GM12873 (cell line): ENCODE data around the gene ABCC8.

Source experiments
- TF ChIP-seq, protein P1 (sequence below): IDR thresholded peaks from 2 replicates; pipeline ENCODE4 v1.5.1; 2012; ENCODE audit warnings: low read depth, mild to moderate bottlenecking, moderate library complexity, low read length, control low read depth; ENCODE audit not compliant: insufficient read depth; ENCODE audit errors: missing control alignments

Gene ABCC8

DNA sequence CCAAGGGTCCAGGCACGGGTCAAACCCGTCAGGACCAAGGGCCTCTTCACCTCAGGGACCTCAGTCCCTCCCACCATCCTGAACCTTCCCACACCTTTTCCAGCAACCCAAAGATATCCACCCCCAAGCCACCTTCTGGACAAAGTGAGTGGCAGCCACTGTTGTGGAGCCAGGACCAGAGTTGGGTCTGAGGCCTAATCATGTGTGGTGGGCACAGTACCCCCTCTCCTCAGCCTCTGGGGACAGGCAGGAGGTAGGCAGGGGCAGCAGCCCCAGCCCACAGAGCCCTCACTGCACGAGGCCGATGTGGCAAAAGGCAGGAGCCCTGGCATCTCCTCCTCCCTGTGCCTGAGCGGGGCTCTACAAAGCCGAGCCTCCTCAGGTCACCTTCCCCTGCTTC, 90.7 kb downstream of the ABCC8 start:
- TF ChIP-seq, protein P1, sequence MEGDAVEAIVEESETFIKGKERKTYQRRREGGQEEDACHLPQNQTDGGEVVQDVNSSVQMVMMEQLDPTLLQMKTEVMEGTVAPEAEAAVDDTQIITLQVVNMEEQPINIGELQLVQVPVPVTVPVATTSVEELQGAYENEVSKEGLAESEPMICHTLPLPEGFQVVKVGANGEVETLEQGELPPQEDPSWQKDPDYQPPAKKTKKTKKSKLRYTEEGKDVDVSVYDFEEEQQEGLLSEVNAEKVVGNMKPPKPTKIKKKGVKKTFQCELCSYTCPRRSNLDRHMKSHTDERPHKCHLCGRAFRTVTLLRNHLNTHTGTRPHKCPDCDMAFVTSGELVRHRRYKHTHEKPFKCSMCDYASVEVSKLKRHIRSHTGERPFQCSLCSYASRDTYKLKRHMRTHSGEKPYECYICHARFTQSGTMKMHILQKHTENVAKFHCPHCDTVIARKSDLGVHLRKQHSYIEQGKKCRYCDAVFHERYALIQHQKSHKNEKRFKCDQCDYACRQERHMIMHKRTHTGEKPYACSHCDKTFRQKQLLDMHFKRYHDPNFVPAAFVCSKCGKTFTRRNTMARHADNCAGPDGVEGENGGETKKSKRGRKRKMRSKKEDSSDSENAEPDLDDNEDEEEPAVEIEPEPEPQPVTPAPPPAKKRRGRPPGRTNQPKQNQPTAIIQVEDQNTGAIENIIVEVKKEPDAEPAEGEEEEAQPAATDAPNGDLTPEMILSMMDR: peak; percentile 1

DNA sequence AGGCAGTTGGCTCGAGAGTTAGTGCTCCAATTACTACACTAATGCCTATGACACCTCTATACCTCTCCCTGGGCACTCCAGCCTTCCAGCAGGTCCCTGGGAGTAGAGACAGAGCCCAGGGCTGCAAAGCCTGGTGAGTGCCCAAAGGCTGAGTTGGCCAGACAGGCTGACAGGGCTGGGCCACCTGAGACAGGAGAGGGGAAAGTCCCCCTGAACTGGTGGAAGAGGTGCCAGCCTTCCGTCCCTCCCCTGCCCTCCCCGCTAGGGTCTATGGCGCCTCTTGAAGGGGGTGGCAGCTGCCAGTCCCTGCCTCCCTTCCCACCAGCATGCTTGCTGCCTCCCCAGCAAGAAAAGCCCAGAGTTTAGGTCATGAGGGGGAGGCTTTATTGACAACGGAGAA, 91.2 kb downstream of the ABCC8 start:
- TF ChIP-seq, protein P1: no peak

DNA sequence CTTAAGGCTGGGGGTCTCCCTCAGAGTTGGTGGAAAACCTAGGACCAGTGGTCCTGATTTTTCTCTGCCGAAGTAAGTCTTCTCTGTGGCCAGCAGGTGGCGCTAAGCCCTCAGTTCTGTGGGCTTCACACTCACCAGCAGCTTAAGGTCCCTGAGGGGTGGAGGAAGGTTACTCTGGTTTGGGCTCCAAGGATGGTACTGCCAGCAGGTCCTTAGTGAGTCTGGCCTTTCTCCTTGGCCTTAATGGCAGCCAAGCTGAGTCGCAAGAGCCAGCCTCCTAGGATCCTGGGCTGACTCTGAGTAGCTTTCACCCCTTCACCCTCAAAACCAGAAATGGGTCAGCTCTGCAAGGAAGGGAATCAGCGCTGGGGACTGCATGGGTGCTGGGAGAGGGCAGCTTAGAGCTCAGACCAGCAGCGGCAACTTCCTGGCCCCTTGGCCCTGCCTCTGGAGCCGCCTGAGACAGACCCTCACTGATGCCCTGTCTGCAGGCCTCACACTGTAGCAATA, 92.6 kb downstream of the ABCC8 start:
- TF ChIP-seq, protein P1: peak; percentile 94

GRCh38 chr11:17383461-17383860, 93.2 kb downstream of the ABCC8 start:
- TF ChIP-seq, protein P1: no peak

DNA sequence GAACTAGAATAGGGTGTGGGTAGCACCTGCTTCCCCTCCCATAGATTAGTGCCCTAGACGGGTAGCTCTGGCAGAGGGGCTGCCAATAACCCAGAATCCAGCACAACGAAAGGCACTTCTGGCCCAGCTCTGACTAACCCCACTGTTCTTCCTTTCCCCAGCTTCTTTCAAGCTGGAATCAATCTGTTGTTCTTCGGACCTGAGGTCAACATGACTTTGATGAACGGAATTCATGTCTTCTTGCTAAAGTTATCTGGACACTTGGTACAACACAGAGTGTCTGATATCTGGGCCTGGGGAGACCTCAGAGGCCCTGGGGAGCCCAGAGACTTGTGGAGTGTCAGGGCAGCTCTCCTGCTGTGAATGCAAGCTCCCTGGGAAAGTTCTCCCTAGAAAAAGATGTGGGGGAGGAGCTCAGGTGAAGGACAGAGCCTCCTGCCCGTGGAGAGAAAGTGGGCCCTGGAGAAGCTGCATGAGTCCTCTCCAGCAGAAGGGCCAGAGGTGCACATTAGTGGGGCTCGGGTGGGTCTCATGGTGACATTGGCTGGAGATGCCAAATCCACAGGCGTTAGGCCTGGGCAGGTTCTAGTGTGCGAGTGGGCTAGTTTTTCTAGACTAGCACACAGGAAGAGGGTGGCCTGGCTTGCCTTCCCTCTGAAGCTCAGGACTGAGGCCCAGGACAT, 94.5 kb downstream of the ABCC8 start:
- TF ChIP-seq, protein P1: no peak

- TF ChIP-seq, protein P1: no peak
Observed at GRCh38 chr11:17381156-17381555, 95.5 kb downstream of the ABCC8 start.

GRCh38 chr11:17379383-17380180, 97.1 kb downstream of the ABCC8 start:
- TF ChIP-seq, protein P1: no peak
